Activated T-cell treated with anti-CD3 and anti-CD28 coated beads, Interleukin-2, amount 50 U/mL, for 4 hours (primary cell): ENCODE results near the gene MOXD1. TPM values are rescaled to one million over a fixed set of nuclear protein-coding genes. Genes with fewer than 3 reads are reported as not detected.
"Not testable (repeated sequence)": the region's sequence is repeated elsewhere in the genome, so short reads cannot be mapped to it uniquely, and the experiment has no call there.

Experiments used
- ATAC-seq, 2 donors: fragments of 200-7000 bp; cut with Tn5 transposase; one replicate each; pipeline ENCODE4 v1.10.0; 2021
- DNase-seq: peaks from one replicate; pipeline ENCODE4 v3.0.0-alpha.2; 2020
- H3K27me3 Mint-ChIP-seq: one replicate; pipeline ENCODE4 v1.8.0; 2021; ENCODE audit warnings: low read depth, mixed read lengths
- H3K36me3 Mint-ChIP-seq: one replicate; pipeline ENCODE4 v1.8.0; 2022; ENCODE audit warnings: mixed read lengths; ENCODE audit not compliant: insufficient read depth
- H3K4me1 Mint-ChIP-seq: one replicate; pipeline ENCODE4 v1.8.0; 2021; ENCODE audit warnings: low read depth, mixed read lengths
- H3K4me3 Mint-ChIP-seq: one replicate; pipeline ENCODE4 v1.8.0; 2021; ENCODE audit warnings: mild to moderate bottlenecking, moderate library complexity, mixed read lengths
- H3K9me3 Mint-ChIP-seq: one replicate; pipeline ENCODE4 v1.8.0; 2021; ENCODE audit warnings: mixed read lengths
- total RNA-seq, 3 donors: library from RNA; stranded (reverse); gene quantifications; one replicate each; pipeline ENCODE4 v1.2.1, GENCODE V29; 2021

The MOXD1 gene
- total RNA-seq, 3 donors from 2014 or later: not detected

DNA sequence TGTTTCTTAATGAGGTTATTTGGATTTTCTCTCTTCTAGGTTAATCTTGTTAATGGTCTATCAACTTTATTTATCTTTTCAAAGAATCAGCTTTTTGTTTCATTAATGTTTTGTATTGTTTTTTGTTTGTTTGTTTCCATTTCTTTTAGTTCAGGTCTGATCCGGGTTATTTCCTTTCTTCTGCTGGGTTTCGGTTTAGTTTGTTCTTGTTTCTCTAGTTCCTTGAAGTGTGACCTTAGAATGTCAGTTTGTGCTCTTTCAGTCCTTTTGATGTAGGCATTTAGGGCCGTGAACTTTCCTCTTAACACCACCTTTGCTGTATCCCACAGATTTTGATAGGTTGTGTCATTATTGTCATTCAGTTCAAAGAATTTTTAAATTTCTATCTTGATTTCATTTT is 49.3 kb downstream of the MOXD1 start:
- not testable (repeated sequence) for H3K4me3 Mint-ChIP-seq, ATAC-seq, H3K9me3 Mint-ChIP-seq, DNase-seq, H3K36me3 Mint-ChIP-seq, H3K27me3 Mint-ChIP-seq
- H3K4me1 Mint-ChIP-seq: peaks cover 18% of the 10 kb centered on the region

DNA sequence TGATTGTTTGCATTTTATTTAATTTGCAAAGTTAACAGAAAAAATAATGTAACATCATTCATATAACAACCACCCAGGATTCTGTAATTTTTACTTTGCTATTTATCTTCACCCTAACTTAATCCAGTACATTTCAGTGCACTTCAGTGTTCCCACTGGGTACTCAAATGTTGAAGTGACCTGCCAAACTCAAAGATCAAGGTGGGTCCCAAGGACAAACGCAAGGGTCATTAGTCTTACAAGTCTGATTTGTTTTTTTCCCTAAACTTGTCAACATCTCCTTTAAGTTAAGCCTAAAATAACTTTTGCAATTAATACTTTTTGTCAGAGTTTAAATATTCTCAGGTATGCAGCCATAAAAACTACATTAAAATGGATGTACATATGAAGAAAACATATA is 53.0 kb downstream of the MOXD1 start:
- DNase-seq (no peak), ATAC-seq (no peak)
- Mint-ChIP-seq H3K27me3 (no peaks in the 10 kb centered on the region), H3K36me3 (no peaks in the 10 kb centered on the region), H3K4me1 (peaks cover 3% of the 10 kb centered on the region), H3K9me3 (peaks cover 3% of the 10 kb centered on the region), H3K4me3 (no peak overlapping the region)

DNA sequence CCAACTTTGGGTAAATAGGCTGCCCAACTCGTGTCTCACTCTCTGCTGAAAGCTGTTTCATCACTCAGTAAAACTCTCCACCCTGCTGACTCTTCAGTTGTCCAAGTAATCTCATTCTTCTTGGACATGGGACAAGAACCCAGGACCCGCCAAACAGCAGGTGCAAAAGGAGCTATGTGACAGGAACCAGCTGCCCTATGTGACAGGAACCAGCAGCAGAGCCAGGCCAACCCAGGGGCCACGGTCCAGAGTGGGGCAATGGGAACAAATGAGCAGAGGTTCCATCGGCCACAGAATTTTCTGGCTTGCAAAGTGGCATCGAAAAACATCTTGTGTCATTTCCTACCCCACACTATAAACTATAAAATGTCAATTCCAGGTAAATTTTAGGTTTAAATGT is 56.5 kb downstream of the MOXD1 start:
- Mint-ChIP-seq H3K27me3 (peaks cover 3% of the 10 kb centered on the region), H3K4me3 (no peak overlapping the region), H3K36me3 (no peaks in the 10 kb centered on the region), H3K9me3 (peaks cover 3% of the 10 kb centered on the region), H3K4me1 (no peaks in the 10 kb centered on the region)
- DNase-seq: no peak
- no peak for ATAC-seq

DNA sequence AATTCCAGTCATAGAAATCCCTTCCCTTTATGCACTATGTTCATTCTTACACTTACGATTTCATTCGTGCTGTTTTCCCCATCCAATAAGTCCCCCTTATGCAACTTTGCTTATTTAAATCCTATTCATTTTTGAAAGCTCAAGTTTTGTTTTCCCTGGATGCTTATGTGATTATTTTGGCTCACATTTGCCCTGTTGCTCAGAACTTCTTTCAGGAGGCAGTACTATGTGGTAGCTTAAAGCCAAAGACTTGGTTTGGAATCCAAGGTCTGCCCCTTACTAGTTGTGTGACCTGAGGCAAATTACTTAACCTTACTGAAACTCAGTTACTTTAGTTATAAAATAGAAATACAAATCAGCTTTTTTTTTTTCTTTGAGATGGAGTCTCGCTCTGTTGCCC is 59.6 kb downstream of the MOXD1 start:
- ATAC-seq: no peak
- no peak for DNase-seq
- peaks cover 3% of the 10 kb centered on the region for H3K27me3 Mint-ChIP-seq
- peaks cover 3% of the 10 kb centered on the region for H3K9me3 Mint-ChIP-seq
- H3K36me3 Mint-ChIP-seq: no peaks in the 10 kb centered on the region
- no peaks in the 10 kb centered on the region for H3K4me1 Mint-ChIP-seq
- no peak overlapping the region for H3K4me3 Mint-ChIP-seq

DNA sequence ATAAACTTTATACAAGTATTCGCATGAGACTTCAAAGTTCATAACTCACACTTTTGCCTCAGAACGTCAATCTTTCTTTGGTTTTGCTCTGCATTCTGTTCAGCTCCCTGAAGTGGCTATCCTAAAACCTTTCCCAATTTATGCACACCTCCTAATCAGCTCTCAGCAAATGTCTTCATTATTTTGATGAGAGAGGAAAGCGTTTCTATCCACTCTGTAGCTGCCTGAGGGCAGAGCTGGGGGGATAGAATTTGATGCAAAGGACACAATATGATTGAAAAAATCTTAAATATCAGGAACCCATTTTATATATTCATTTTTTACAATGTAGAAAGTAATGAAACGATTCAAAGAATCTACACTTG is 66.8 kb downstream of the MOXD1 start:
- Mint-ChIP-seq H3K9me3 (no peaks in the 10 kb centered on the region), H3K4me1 (no peaks in the 10 kb centered on the region), H3K4me3 (no peak overlapping the region), H3K36me3 (no peaks in the 10 kb centered on the region), H3K27me3 (peaks cover 2% of the 10 kb centered on the region)
- DNase-seq (no peak), ATAC-seq (no peak)

DNA sequence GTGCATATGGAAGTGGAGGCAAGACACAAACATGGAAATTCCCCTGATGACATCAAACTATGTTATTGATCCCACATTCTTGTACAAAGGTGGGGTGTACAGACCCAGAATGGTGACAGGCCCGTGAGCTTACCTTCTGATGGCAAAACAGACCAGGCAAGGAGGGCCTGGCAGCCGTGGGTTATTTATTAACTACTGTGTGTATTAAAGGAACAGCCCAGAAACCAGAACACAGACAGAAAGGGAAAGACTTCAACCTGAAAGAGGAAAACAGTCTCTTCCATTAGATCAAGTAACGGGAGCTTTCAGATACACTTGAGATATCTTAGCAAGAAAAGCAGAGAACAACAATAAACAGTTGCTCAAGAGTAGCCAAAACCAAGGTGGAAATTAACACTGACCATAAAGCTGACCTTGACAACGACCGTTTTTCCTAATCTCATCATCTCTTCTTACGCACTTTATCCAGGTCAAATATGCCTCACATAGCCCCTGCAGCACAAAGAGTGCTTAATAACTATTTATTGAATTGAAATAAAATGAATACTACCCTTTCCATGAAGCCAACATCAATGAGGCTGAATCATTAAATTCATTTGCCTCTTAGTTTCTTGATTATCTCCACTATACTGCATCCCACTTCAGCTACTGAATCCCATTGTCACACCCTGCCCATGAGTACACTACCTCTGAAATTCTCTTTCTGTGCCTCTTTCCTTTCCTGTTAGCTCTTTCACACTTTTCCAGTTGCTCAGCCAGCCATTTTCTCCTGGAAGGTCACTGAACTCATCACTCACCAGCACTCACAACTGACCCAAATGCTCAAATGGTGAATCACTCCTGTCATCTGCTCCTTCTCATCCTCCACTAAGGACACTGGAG is 67.4 kb downstream of the MOXD1 start:
- Mint-ChIP-seq H3K4me1 (no peaks in the 10 kb centered on the region), H3K4me3 (no peak overlapping the region), H3K36me3 (no peaks in the 10 kb centered on the region), H3K27me3 (peaks cover 5% of the 10 kb centered on the region), H3K9me3 (no peaks in the 10 kb centered on the region)
- no peak for DNase-seq
- ATAC-seq: no peak

DNA sequence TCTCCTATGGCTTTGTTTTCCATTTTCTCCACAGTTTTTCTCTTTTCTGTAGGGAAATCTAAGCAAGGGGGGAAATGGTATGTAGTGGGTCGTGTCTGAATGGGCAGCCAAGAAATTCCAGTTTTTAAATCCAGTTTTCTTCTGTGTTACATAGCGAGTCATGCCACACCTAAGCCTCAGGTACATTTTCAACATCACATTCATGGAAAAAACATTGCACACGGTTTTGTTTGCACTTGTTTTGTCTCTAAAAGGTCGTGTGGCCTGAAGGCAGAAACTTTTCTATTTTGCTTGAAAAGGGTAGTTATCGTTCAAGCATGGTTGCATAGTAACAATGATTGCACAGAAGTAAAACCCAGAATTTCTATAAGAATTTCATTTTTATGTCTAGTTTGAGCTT is 70.5 kb downstream of the MOXD1 start:
- ATAC-seq (no peak), DNase-seq (no peak)
- Mint-ChIP-seq H3K27me3 (peaks cover 5% of the 10 kb centered on the region), H3K9me3 (no peaks in the 10 kb centered on the region), H3K36me3 (no peaks in the 10 kb centered on the region), H3K4me1 (no peaks in the 10 kb centered on the region), H3K4me3 (no peak overlapping the region)

DNA sequence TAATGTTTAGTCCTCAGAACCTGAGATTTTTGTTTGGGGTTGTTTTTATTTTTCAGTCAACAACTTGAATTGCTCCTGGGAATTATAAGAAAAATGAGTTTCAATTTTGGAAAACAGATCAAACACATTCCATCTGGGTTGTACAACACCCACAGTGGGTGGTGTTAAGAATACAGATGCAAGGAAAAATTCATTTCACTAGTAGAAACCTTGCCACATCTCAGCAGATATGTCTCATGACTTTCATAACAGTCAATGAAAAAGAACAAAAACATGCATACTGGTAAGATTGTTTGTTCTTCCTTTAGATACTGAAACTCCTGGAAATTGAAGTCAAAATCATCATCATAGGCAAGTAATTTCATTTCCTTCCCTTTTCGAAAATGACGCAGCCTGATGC is 78.9 kb downstream of the MOXD1 start:
- DNase-seq (no peak), ATAC-seq (no peak)
- Mint-ChIP-seq H3K9me3 (no peaks in the 10 kb centered on the region), H3K36me3 (no peaks in the 10 kb centered on the region), H3K27me3 (peaks cover 3% of the 10 kb centered on the region), H3K4me3 (no peak overlapping the region), H3K4me1 (no peaks in the 10 kb centered on the region)

DNA sequence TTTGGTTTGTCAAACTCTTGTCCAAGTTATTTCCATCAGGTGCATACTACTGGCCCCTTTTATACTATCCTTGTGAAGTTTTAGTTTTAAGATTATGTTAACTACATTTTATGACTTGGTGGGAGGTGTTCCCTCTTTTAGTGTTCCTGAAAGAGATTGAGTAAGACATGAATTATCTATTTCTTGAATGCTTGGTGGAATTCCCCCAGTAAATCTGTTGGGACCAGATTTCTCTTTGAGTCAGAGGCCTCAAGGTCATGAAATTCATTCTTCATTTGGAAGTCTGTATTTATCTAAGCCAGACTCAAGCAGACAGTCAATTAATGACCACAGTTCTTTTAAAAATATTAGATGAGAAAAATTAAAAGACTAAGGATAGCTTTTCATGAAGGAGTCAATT is 81.3 kb downstream of the MOXD1 start:
- Mint-ChIP-seq H3K27me3 (peaks cover 3% of the 10 kb centered on the region), H3K36me3 (no peaks in the 10 kb centered on the region), H3K4me3 (no peak overlapping the region), H3K9me3 (peaks cover 11% of the 10 kb centered on the region), H3K4me1 (no peaks in the 10 kb centered on the region)
- DNase-seq (no peak), ATAC-seq (no peak)

DNA sequence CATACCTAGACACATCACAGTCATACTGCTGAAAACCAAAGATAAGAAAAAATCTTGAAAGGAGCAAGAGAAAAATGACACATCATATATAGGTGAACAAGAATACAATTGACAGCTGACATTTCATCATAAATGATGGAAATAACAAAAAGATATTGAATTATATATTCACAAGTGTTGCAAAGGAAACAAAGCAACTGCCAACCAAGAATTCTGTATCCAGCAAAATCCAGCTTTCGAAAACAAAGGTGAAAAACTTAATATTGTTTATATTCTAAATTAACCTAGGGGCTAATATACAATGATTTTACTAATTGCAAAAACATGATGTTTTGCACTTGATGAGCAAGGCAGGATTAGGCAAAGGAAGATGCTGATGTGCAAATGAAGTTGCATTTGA is 84.3 kb downstream of the MOXD1 start:
- H3K9me3 Mint-ChIP-seq: peaks cover 12% of the 10 kb centered on the region
- DNase-seq (no peak), ATAC-seq (no peak)

DNA sequence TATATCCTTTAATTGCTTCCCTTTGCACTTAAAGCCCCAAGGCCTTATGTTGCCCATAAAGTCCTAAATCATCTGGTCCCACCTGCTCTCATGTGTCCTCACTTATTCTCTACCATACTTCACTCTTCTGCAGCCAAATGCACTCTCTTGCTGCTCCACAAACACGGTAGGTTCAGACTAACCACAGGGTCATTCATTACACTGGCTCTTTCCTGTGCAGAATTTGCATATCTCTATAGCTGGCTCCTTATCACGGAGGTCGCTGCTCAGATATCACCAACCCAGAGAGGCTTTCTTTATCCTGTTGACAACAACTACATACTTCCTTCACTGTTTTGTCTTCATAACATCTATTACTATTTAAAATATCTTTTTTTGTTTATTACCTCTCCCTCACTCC is 86.8 kb downstream of the MOXD1 start:
- Mint-ChIP-seq H3K4me1 (no peaks in the 10 kb centered on the region), H3K9me3 (peaks cover 15% of the 10 kb centered on the region), H3K4me3 (no peak overlapping the region), H3K36me3 (no peaks in the 10 kb centered on the region), H3K27me3 (peaks cover 9% of the 10 kb centered on the region)
- ATAC-seq (no peak), DNase-seq (no peak)

More for the DNA sequence above, 84.3 kb downstream of the MOXD1 start:
- Mint-ChIP-seq H3K36me3 (no peaks in the 10 kb centered on the region), H3K27me3 (peaks cover 9% of the 10 kb centered on the region), H3K4me1 (no peaks in the 10 kb centered on the region), H3K4me3 (no peak overlapping the region)

DNA sequence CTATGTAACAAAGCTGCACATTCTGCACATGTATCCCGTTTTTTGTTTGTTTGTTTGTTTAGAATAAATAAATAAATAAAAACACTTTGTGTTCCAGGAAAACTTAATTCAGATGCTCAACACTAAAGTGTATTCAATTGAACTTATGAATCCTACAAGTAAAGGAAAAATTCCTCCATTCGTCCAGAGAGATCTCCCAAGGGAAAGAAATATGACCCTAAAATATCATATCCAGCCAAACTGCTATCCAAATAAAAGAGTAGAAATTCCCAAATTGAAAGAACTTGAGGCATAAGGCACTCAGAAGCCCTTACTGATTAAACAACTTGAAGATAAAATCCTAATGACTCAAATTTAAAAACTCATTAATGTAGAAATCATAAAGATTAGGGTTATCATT is 90.4 kb downstream of the MOXD1 start:
- Mint-ChIP-seq H3K4me3 (no peak overlapping the region), H3K36me3 (peaks cover 5% of the 10 kb centered on the region), H3K9me3 (peaks cover 17% of the 10 kb centered on the region), H3K4me1 (no peaks in the 10 kb centered on the region), H3K27me3 (peaks cover 17% of the 10 kb centered on the region)
- ATAC-seq (no peak), DNase-seq (no peak)

DNA sequence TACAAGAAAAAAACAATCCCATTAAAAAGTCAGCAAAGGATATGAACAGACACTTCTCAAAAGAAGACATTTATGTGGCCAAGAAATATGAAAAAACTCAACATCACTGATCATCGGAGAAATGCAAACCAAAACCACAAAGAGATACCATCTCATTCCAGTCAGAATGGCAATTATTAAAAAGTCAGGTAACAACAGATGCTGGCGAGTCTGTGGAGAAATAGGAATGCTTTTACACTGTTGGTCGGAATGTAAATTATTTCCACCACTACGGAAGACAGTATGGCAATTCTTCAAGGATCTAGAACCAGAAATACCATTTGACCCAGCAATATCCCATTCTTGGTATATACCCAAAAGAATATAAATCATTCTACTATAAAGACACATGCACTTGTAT is 91.1 kb downstream of the MOXD1 start:
- H3K9me3 Mint-ChIP-seq: peaks cover 18% of the 10 kb centered on the region
- DNase-seq, H3K4me3 Mint-ChIP-seq, H3K36me3 Mint-ChIP-seq, ATAC-seq, H3K4me1 Mint-ChIP-seq: not testable (repeated sequence)
- peaks cover 17% of the 10 kb centered on the region for H3K27me3 Mint-ChIP-seq

DNA sequence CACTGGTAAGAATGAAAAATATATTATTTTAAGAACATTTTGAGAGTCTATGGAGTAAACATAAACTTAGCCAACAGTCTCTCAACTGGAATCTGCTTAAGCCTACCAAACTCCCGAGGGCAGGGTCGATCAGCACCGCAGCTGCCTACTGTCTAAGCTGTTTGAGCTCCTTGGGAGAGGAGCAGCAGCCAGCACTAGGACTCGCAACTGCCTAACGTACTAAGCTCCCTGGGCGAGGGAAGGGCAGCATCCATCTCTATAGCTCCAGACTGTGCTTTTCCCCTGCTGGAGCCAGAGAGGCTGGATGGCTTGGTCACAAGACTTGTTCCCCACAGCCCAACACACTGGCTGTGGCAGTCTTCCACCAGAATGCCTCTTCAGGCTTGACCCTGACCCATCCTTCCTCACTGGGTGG is 96.4 kb downstream of the MOXD1 start:
- Mint-ChIP-seq H3K27me3 (peaks cover 15% of the 10 kb centered on the region), H3K4me3 (no peak overlapping the region), H3K9me3 (peaks cover 12% of the 10 kb centered on the region), H3K36me3 (peaks cover 5% of the 10 kb centered on the region), H3K4me1 (no peaks in the 10 kb centered on the region)
- ATAC-seq (no peak), DNase-seq (no peak)

DNA sequence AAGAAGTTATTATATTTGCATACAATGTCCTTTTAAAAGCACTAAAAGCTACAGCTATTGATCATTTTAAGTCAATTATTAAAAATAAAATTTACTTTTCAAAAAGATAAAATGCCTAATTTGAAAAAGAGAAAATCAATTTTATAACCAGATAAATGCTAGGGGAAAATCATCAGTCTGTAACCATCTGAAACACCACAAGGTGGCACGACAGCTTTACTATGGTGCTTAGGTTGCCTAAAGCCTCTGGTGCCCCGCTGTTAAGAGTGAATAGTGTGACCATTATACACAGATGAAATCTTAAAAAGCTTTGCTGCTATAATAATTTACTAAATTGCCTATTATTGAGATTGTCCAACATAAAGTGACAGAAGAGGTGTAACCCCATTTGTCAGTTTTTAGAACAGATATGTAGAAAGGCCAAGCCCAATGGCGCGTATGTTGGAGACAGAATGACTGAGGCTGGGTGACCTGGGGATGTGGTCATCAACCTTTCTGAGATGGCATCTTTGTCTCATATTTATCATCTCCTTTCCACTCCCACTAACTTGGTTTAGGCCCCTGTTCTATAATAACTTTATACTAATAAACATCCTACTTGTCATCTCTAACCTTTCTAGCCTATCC is 100.8 kb downstream of the MOXD1 start:
- Mint-ChIP-seq H3K36me3 (no peaks in the 10 kb centered on the region), H3K9me3 (no peaks in the 10 kb centered on the region), H3K4me1 (no peaks in the 10 kb centered on the region), H3K27me3 (peaks cover 11% of the 10 kb centered on the region), H3K4me3 (no peak overlapping the region)
- no peak for ATAC-seq
- no peak for DNase-seq
